K562 (cell line): ENCODE results near the gene ETV4. TPM values are rescaled to one million over a fixed set of nuclear protein-coding genes. Genes with fewer than 3 reads are reported as not detected.

Experiments
- ATF1 ChIP-seq, 2 experiments: fragments of 450-650 bp in 1 of 2; IDR thresholded peaks; 2 replicates each; pipeline ENCODE4 v1.6.1; 2016; ENCODE audit warnings: missing compliant biosample characterization in 1 of 2, missing genetic modification characterization in 1 of 2
- CREM ChIP-seq: IDR thresholded peaks from 2 replicates; pipeline ENCODE4 v1.6.1; 2014; ENCODE audit warnings: antibody characterized with exemption, low read depth
- CTBP1 ChIP-seq: fragments of 450-650 bp; IDR thresholded peaks from 2 replicates; pipeline ENCODE4 v1.6.1; 2016; ENCODE audit warnings: borderline replicate concordance
- DPF2 ChIP-seq: fragments of 450-650 bp; IDR thresholded peaks from 2 replicates; pipeline ENCODE4 v1.6.1; 2016
- ESRRB ChIP-seq: fragments of 250-450 bp; sonication (Bioruptor Pico); IDR thresholded peaks from 2 replicates; pipeline ENCODE4 v1.5.0; 2020; ENCODE audit warnings: mild to moderate bottlenecking, moderate library complexity, borderline replicate concordance
- HCFC1 ChIP-seq: IDR thresholded peaks from 2 replicates; pipeline ENCODE4 v1.6.1; 2012; ENCODE audit warnings: low read depth, low read length, improper control_type of control experiment
- JUND ChIP-seq, 2 experiments: IDR thresholded peaks; 2 replicates in 1 of 2; 3 replicates in 1 of 2; pipeline ENCODE4 v1.6.1; 2011; ENCODE audit warnings: borderline replicate concordance in 2 of 2, low read depth in 2 of 2, low read length in 2 of 2, improper control_type of control experiment in 1 of 2, missing biosample characterization in 1 of 2, missing genetic modification characterization in 1 of 2, missing genetic modification reagents in 1 of 2
- LEF1 ChIP-seq: fragments of 450-650 bp; IDR thresholded peaks from 2 replicates; pipeline ENCODE4 v1.6.1; 2016; ENCODE audit warnings: mild to moderate bottlenecking
- MNT ChIP-seq, 2 experiments: fragments of 450-650 bp; conservative IDR thresholded peaks; 2 replicates each; pipeline ENCODE4 v1.6.1; 2017; ENCODE audit warnings: mild to moderate bottlenecking in 2 of 2, moderate library complexity in 2 of 2
- NCOA2 ChIP-seq, 2 experiments: fragments of 450-650 bp; IDR thresholded peaks; 2 replicates each; pipeline ENCODE4 v1.6.1; 2018; ENCODE audit warnings: mild to moderate bottlenecking in 2 of 2, moderate library complexity in 1 of 2; ENCODE audit not compliant: partially characterized antibody in 2 of 2
- NR2C1 ChIP-seq, 2 experiments: fragments of 450-650 bp; IDR thresholded peaks; 2 replicates each; pipeline ENCODE4 v1.6.1; 2017; ENCODE audit warnings: mild to moderate bottlenecking in 2 of 2, antibody characterized with exemption in 1 of 2, inconsistent platforms in 1 of 2, missing compliant biosample characterization in 1 of 2, missing genetic modification characterization in 1 of 2
- PHB2 ChIP-seq: fragments of 450-650 bp; IDR thresholded peaks from 2 replicates; pipeline ENCODE4 v1.6.1; 2017; ENCODE audit warnings: low read depth
- SIN3A ChIP-seq, 2 experiments: fragments of 150-350 bp in 1 of 2; IDR thresholded peaks; 2 replicates each; pipeline ENCODE4 v1.6.1; 2011 to 2016; ENCODE audit warnings: borderline replicate concordance in 2 of 2, low read depth in 2 of 2, low read length in 2 of 2, mild to moderate bottlenecking in 2 of 2, moderate library complexity in 2 of 2; ENCODE audit not compliant: control insufficient read depth in 1 of 2
- TAF7 ChIP-seq: fragments of 450-650 bp; IDR thresholded peaks from 2 replicates; pipeline ENCODE4 v1.6.1; 2016; ENCODE audit warnings: missing genetic modification characterization, missing compliant biosample characterization
- TOE1 ChIP-seq, 2 experiments: fragments of 450-650 bp in 1 of 2; sonication (generic) in 1 of 2; formaldehyde crosslinking in 1 of 2; IDR thresholded peaks; 2 replicates each; pipeline versions ENCODE4 v1.7.1 to v1.8.0; 2016 to 2022; ENCODE audit warnings: borderline replicate concordance in 2 of 2, mild to moderate bottlenecking in 2 of 2, antibody characterized with exemption in 1 of 2, inconsistent platforms in 1 of 2, low read depth in 1 of 2, missing genetic modification reagents in 1 of 2, moderate library complexity in 1 of 2
- VEZF1 ChIP-seq: fragments of 200-800 bp; sonication (Bioruptor generic); IDR thresholded peaks from 2 replicates; pipeline ENCODE4 v1.6.1; 2017; ENCODE audit warnings: missing genetic modification characterization, missing compliant biosample characterization
- polyA plus RNA-seq, 8 experiments: library from polyadenylated mRNA; depleted of rRNA in 4 of 8; stranded (reverse) in 5 of 8; unstranded in 3 of 8; fragments of >200 nt; fragmentation: Nextera tagmentation in 2 of 8; fragmentation: Illumina TruSeq in 1 of 8; extraction: Ambion mirVana in 2 of 8; extraction: Trizol in 1 of 8; gene quantifications; 2 replicates each; pipeline versions ENCODE4 v1.2.1 to v1.2.3, GENCODE V29; 2011 to 2014; ENCODE audit warnings: inconsistent platforms in 1 of 8, missing spikeins in 1 of 8
- total RNA-seq, 7 experiments: library from RNA; depleted of rRNA in 6 of 7; stranded (reverse); fragments of >200 nt in 6 of 7; fragmentation: Illumina TruSeq in 2 of 7; extraction: Trizol in 2 of 7; gene quantifications; 2 replicates each; pipeline versions ENCODE4 v1.2.1 to v1.2.3, GENCODE V29; 2011 to 2021; ENCODE audit warnings: low replicate concordance in 1 of 7
- TF ChIP-seq, protein P1 (sequence below): IDR thresholded peaks from 2 replicates; pipeline ENCODE4 v1.6.1; 2016; ENCODE audit warnings: missing genetic modification characterization, missing compliant biosample characterization
- TF ChIP-seq, protein P2 (sequence below): sonication (generic); formaldehyde crosslinking; IDR thresholded peaks from 2 replicates; pipeline ENCODE4 v1.4.0; 2020; ENCODE audit warnings: mild to moderate bottlenecking, missing genetic modification reagents

ETV4 gene
- total and polyA plus RNA-seq, 9 of the 15 experiments (the other 6 are each of a cell fraction or from before 2014, with no cell fraction given): 5.5 to 66.3 (median 28.2) TPM

DNA sequence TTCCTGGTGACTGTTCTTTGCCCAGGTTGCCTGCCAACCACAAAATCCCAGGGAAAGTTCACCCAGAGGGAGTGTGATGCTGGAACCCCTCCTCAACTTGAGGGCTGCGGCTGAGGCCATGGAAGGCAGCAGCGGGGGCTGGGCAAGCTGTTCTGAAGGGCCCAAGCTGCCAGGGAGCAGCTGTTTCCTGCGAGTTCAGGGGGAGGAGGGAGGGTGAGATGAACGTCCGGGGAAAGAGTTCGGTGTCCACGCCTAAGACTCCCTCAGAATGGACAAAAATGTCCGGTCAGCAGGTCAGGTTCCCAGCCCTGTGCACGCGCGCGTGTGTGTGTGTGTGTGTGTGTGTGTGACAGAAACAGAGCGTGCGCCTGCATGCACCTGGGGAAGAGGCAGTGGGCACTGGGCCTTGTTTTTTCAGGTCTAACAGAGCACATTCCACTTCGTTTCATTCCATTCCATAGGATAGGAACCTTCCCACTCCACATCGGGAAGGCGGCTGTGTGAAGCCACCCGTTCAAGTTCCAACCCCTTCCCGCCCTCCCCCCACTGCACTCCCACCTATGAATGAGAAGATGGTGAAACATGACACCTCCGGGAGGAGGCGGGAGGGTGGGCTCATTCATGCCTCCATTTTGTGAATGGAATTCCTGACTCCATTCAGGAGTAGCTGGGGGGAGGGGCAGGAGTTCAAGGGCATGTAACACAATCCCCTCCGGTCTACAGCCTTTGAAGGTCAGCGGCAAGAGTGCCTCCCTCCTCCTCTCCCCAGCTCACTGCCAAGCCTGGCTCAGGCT, 15.7 kb downstream of the ETV4 start (continued):
- 0 out of 4 replicates have a peak, but pooled peaks of 1 of the 2 experiments have one; percentile 35 for TF ChIP-seq SIN3A (IDR thresholded peaks at IDR 0.05; ENCODE audit: borderline replicate concordance in 2 of 2, control insufficient read depth in 1 of 2, low read depth in 2 of 2, low read length in 2 of 2)
- TF ChIP-seq TAF7 (tag): peak; percentile 56; the same call in 1 of the 2 replicates
- TF ChIP-seq ATF1 (CRISPR knock-in tag; IDR thresholded peaks at IDR 0.05): no peak
- peak; percentile 37 for TF ChIP-seq ATF1 (tag; IDR thresholded peaks at IDR 0.05)
- no peak; the same call in 1 of the 2 replicates for TF ChIP-seq CTBP1
- TF ChIP-seq, protein P1, sequence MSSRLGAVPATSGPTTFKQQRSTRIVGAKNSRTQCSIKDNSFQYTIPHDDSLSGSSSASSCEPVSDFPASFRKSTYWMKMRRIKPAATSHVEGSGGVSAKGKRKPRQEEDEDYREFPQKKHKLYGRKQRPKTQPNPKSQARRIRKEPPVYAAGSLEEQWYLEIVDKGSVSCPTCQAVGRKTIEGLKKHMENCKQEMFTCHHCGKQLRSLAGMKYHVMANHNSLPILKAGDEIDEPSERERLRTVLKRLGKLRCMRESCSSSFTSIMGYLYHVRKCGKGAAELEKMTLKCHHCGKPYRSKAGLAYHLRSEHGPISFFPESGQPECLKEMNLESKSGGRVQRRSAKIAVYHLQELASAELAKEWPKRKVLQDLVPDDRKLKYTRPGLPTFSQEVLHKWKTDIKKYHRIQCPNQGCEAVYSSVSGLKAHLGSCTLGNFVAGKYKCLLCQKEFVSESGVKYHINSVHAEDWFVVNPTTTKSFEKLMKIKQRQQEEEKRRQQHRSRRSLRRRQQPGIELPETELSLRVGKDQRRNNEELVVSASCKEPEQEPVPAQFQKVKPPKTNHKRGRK (tag): no peak
- 0 out of 2 replicates have a peak, but pooled peaks have one; percentile 15 for TF ChIP-seq TOE1 (IDR thresholded peaks at IDR 0.05; ENCODE audit: borderline replicate concordance)
- no peak for TF ChIP-seq TOE1 (CRISPR knock-in tag; IDR thresholded peaks at IDR 0.05; ENCODE audit: borderline replicate concordance, low read depth)
- peak; percentile 85 for TF ChIP-seq VEZF1
- peak; percentile 18; the same call in 1 of the 2 replicates for TF ChIP-seq CREM
- peak; percentile 27; the same call in 1 of the 2 replicates for TF ChIP-seq NR2C1 (IDR thresholded peaks at IDR 0.05)
- TF ChIP-seq NR2C1 (tag; IDR thresholded peaks at IDR 0.05): 0 out of 2 replicates have a peak, but pooled peaks have one; percentile 25
- TF ChIP-seq JUND (IDR thresholded peaks at IDR 0.05; ENCODE audit: borderline replicate concordance, low read depth, low read length): 0 out of 2 replicates have a peak, but pooled peaks have one; percentile 33
- peak; percentile 32; the same call in 1 of the 3 replicates for TF ChIP-seq JUND (tag; IDR thresholded peaks at IDR 0.05; ENCODE audit: borderline replicate concordance, low read depth, low read length)
- TF ChIP-seq, protein P2, sequence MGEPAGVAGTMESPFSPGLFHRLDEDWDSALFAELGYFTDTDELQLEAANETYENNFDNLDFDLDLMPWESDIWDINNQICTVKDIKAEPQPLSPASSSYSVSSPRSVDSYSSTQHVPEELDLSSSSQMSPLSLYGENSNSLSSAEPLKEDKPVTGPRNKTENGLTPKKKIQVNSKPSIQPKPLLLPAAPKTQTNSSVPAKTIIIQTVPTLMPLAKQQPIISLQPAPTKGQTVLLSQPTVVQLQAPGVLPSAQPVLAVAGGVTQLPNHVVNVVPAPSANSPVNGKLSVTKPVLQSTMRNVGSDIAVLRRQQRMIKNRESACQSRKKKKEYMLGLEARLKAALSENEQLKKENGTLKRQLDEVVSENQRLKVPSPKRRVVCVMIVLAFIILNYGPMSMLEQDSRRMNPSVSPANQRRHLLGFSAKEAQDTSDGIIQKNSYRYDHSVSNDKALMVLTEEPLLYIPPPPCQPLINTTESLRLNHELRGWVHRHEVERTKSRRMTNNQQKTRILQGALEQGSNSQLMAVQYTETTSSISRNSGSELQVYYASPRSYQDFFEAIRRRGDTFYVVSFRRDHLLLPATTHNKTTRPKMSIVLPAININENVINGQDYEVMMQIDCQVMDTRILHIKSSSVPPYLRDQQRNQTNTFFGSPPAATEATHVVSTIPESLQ (CRISPR knock-in tag): peak; percentile 53; the same call in 1 of the 2 replicates
- no peak for TF ChIP-seq ESRRB (CRISPR knock-in tag)
- peak; percentile 41 for TF ChIP-seq DPF2
- TF ChIP-seq NCOA2 (IDR thresholded peaks at IDR 0.05; ENCODE audit: partially characterized antibody in 2 of 2): no peak
- TF ChIP-seq HCFC1: 0 out of 2 replicates have a peak, but pooled peaks have one; percentile 25
- TF ChIP-seq PHB2: no peak
- peak; percentile 18 to 54; a peak in 2 of 4 replicates for TF ChIP-seq MNT (conservative IDR thresholded peaks at IDR 0.05)
- TF ChIP-seq LEF1: no peak
